Activated naive CD8-positive, alpha-beta T cell treated with anti-CD3 and anti-CD28 coated beads, Interleukin-2, amount 50 U/mL, for 24 hours (primary cell): ENCODE results near the gene PTPN6.

Source experiments
- ATAC-seq: fragments of 150-1000 bp; cut with Tn5 transposase; one replicate; pipeline ENCODE4 v1.10.0; 2021
- DNase-seq: peaks from one replicate; pipeline ENCODE4 v3.0.0; 2021
- H3K27ac Mint-ChIP-seq: one replicate; pipeline ENCODE4 v1.8.0; 2021; ENCODE audit warnings: mild to moderate bottlenecking, mixed read lengths
- H3K27me3 Mint-ChIP-seq: one replicate; pipeline ENCODE4 v1.8.0; 2021; ENCODE audit warnings: mixed read lengths
- H3K36me3 Mint-ChIP-seq: one replicate; pipeline ENCODE4 v1.8.0; 2021; ENCODE audit warnings: low read depth, mixed read lengths
- H3K4me1 Mint-ChIP-seq: one replicate; pipeline ENCODE4 v1.8.0; 2021; ENCODE audit warnings: mixed read lengths
- H3K4me3 Mint-ChIP-seq: one replicate; pipeline ENCODE4 v1.8.0; 2021; ENCODE audit warnings: mild to moderate bottlenecking, moderate library complexity, mixed read lengths
- H3K9me3 Mint-ChIP-seq: one replicate; pipeline ENCODE4 v1.8.0; 2021; ENCODE audit warnings: mixed read lengths

The PTPN6 gene

GRCh38 chr12:6962285-6963015 lies 11.3 kb downstream of the PTPN6 start:
- DNase-seq, result peak; percentile 26
- H3K4me3 Mint-ChIP-seq, result peak overlapping the region; percentile 93

DNA sequence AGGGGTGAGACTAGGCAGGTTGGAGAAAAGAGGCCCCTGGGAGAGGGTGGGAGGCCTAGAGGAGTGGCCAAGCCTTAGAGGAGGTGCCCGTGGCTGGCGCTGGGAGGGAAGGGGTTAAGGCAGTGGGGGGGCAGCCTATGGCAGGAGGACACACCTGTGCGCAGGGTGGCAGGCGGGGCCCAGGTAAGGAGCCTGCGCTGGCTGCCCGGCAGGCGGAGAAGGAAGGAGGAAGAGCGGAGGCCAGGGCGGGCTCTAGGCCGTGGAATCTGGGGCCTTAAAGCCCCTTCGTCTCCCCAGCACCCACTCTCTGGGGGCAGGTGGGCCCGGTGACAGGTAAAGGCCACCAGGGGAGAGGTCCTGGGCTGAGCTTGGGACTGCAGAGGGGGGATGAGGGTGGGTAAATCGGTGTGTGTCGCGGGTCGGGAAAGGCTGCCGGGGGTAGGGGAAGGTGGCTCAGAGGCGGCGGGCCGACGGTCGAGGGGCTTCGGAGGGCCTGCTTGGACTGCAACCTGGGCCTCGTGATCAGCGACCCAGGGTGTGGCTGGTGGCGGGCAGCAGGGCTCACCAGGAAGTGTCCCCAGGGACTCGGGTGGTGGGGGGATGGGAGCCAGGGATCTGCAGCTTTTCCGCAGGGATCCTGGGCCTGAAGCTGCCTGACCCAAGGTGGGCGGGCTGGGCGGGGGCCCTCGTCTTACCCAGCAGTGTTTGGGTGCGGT lies 12.0 kb downstream of the PTPN6 start:
- Mint-ChIP-seq H3K36me3 (peaks cover 61% of the 10 kb centered on the region), H3K27ac (peak overlapping the region; percentile 99), H3K4me1 (peaks cover 88% of the 10 kb centered on the region), H3K4me3 (no peak overlapping the region), H3K9me3 (no peaks in the 10 kb centered on the region), H3K27me3 (no peaks in the 10 kb centered on the region)
- DNase-seq (peak; percentile 20), ATAC-seq (no peak)

More at GRCh38 chr12:6962285-6963015, 11.3 kb downstream of the PTPN6 start:
- peaks cover 61% of the 10 kb centered on the region for H3K36me3 Mint-ChIP-seq
- H3K27ac Mint-ChIP-seq, result peak overlapping the region; percentile 99
- ATAC-seq, result no peak
- no peaks in the 10 kb centered on the region for H3K9me3 Mint-ChIP-seq
- no peaks in the 10 kb centered on the region for H3K27me3 Mint-ChIP-seq
- H3K4me1 Mint-ChIP-seq, result peaks cover 88% of the 10 kb centered on the region

GRCh38 chr12:6963791-6964413 lies 12.7 kb downstream of the PTPN6 start:
- ATAC-seq (no peak), DNase-seq (no peak)
- Mint-ChIP-seq H3K27ac (peak overlapping the region; percentile 90), H3K4me1 (peaks cover 88% of the 10 kb centered on the region), H3K36me3 (peaks cover 61% of the 10 kb centered on the region), H3K27me3 (no peaks in the 10 kb centered on the region), H3K9me3 (no peaks in the 10 kb centered on the region), H3K4me3 (no peak overlapping the region)

DNA sequence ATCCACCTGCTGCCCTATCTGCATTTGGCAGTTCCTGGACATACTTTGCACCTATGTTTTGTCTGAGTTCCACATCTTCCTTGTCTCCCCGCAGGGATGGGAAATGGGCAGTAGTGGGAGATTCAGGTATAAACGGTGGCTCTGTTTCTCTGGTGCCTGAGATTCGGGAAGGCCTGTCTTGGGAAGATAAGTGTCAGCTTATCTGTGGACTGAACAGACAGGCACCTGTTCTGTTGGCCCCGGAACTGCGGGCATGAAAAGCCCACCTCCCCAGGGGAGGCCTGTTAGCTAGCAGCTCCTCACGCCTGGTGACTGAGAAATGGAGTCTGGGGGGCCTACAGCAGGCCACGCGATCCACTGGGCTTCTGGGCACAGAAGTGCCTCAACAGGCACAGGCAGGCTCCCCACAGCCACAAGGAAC lies 13.5 kb downstream of the PTPN6 start:
- ATAC-seq (no peak), DNase-seq (no peak)
- Mint-ChIP-seq H3K36me3 (peaks cover 60% of the 10 kb centered on the region), H3K4me3 (no peak overlapping the region), H3K9me3 (no peaks in the 10 kb centered on the region), H3K27me3 (no peaks in the 10 kb centered on the region), H3K27ac (peak overlapping the region; percentile 90), H3K4me1 (peaks cover 87% of the 10 kb centered on the region)

GRCh38 chr12:6965026-6965661 lies 14.0 kb downstream of the PTPN6 start:
- H3K36me3 Mint-ChIP-seq, result peaks cover 64% of the 10 kb centered on the region
- DNase-seq (peak; percentile 93), ATAC-seq (peak; percentile 37)
- no peaks in the 10 kb centered on the region for H3K27me3 Mint-ChIP-seq
- H3K27ac Mint-ChIP-seq, result peak overlapping the region; percentile 90
- H3K4me1 Mint-ChIP-seq, result peaks cover 83% of the 10 kb centered on the region
- peak overlapping the region; percentile 36 for H3K4me3 Mint-ChIP-seq
- H3K9me3 Mint-ChIP-seq, result no peaks in the 10 kb centered on the region

DNA sequence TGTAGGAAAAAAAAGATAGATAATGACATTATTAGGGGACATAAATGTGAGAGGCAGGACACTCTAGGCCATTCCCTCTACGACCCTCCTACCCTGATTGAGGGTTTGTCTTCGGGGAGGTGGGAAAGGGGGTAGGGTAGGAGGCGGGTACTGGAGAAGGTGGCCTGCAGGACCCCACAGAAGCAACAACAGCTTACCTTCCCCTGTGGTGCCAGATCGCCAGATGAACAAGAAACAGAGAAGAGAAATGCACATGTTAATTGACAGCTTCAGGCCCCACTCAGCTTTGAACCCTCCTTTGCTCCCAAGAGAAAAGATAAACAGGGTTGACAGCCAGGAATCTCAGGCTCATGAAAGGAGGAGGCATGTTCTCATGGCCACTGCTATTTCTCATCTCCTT lies 14.6 kb downstream of the PTPN6 start:
- DNase-seq (no peak), ATAC-seq (no peak)
- Mint-ChIP-seq H3K4me1 (peaks cover 80% of the 10 kb centered on the region), H3K27me3 (no peaks in the 10 kb centered on the region), H3K9me3 (no peaks in the 10 kb centered on the region), H3K36me3 (peaks cover 59% of the 10 kb centered on the region), H3K4me3 (peak overlapping the region; percentile 36), H3K27ac (peak overlapping the region; percentile 90)

GRCh38 chr12:6966351-6966750 lies 15.2 kb downstream of the PTPN6 start:
- Mint-ChIP-seq H3K4me3 (peak overlapping the region; percentile 18), H3K27me3 (no peaks in the 10 kb centered on the region), H3K9me3 (no peaks in the 10 kb centered on the region), H3K36me3 (peaks cover 57% of the 10 kb centered on the region), H3K27ac (peak overlapping the region; percentile 90), H3K4me1 (peaks cover 76% of the 10 kb centered on the region)
- DNase-seq (no peak), ATAC-seq (no peak)

DNA sequence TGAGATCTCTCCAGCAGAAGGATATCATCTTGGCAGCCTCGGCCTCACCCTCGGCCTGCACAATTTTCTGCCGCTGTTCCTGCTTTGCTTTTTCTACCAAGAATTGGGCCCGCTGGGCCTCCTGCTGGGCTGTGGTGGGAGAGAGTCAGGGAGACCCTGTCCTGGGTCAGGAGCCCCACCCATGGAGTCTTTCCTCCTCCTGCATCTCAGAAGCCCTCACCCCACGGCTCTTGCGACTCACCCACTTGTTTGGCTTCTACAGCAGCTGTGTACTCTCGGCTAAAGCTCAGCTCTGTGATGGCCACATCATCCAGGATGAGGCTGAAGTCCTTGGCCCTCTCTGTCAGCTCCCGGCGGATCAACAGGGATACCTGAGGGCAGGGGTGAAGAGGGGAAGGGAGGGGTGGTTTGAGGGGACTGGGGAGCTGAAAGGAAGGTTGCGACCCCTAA lies 16.5 kb downstream of the PTPN6 start:
- peak overlapping the region; percentile 29 for H3K4me3 Mint-ChIP-seq
- peak overlapping the region; percentile 90 for H3K27ac Mint-ChIP-seq
- peaks cover 75% of the 10 kb centered on the region for H3K4me1 Mint-ChIP-seq
- DNase-seq (no peak), ATAC-seq (no peak)
- peaks cover 69% of the 10 kb centered on the region for H3K36me3 Mint-ChIP-seq
- no peaks in the 10 kb centered on the region for H3K27me3 Mint-ChIP-seq
- no peaks in the 10 kb centered on the region for H3K9me3 Mint-ChIP-seq

DNA sequence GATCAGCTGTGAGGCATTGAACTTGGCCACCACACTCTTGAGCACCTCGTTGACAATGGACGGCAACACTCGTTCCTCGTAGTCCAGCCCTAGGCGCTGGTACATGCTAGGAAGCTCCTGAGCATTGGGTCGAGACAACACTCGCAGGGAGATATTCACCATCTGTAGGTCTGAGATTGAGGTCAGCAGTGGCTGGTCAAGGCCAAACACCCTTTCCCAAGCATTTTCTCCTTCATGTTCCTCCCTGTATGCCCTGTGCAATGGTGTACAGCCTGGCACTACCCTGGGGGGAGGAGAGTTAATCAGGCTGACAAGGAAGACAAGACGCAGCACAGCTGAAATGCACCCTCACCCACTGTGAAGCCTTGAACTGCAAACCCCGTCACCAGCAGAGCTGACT lies 17.3 kb downstream of the PTPN6 start:
- Mint-ChIP-seq H3K27ac (peak overlapping the region; percentile 99), H3K4me3 (peak overlapping the region; percentile 98), H3K9me3 (no peaks in the 10 kb centered on the region), H3K36me3 (peaks cover 75% of the 10 kb centered on the region), H3K4me1 (peaks cover 81% of the 10 kb centered on the region), H3K27me3 (no peaks in the 10 kb centered on the region)
- DNase-seq, result no peak
- no peak for ATAC-seq

DNA sequence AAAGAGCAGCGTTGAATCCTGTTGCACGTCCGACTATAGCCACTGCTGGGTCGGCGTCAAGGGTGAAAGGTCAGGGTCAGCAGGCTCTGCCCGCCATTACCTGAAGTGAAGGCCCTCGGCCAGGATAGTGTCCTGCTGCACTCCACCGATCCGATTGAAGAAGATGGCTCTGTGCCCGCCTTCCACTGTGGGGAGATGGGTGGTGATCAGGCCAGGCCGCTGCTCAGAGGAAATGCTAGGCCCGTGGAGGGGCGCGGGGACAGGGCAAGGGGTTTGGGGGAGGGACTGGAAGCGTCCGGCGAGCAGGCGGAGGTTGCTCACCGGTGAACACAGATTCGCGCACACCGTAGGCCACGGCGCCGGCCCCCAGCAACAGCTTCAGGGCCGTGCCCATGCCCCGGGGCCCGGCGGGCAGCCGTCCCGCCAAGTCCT lies 19.0 kb downstream of the PTPN6 start:
- ATAC-seq (no peak), DNase-seq (no peak)
- Mint-ChIP-seq H3K4me1 (peaks cover 75% of the 10 kb centered on the region), H3K4me3 (peak overlapping the region; percentile 98), H3K27me3 (no peaks in the 10 kb centered on the region), H3K36me3 (peaks cover 76% of the 10 kb centered on the region), H3K27ac (peak overlapping the region; percentile 99), H3K9me3 (no peaks in the 10 kb centered on the region)

DNA sequence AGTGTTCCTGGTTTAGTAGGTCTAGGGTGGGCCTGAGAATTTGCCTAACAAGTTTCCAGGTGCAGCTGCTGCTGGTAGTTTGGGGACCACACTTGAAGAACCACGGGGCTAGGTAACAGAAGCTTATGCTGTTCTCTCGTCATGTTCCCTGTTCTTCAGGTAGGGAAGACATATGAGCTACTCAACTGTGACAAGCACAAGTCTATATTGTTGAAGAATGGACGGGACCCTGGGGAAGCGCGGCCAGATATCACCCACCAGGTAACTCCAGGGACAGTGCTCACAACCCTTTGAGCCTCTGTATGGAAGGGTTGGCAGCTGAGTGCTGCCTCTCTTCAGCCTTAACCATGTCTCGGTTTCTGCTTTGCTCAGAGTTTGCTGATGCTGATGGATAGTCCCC lies 23.0 kb downstream of the PTPN6 start:
- peak overlapping the region; percentile 99 for H3K27ac Mint-ChIP-seq
- no peaks in the 10 kb centered on the region for H3K27me3 Mint-ChIP-seq

DNA sequence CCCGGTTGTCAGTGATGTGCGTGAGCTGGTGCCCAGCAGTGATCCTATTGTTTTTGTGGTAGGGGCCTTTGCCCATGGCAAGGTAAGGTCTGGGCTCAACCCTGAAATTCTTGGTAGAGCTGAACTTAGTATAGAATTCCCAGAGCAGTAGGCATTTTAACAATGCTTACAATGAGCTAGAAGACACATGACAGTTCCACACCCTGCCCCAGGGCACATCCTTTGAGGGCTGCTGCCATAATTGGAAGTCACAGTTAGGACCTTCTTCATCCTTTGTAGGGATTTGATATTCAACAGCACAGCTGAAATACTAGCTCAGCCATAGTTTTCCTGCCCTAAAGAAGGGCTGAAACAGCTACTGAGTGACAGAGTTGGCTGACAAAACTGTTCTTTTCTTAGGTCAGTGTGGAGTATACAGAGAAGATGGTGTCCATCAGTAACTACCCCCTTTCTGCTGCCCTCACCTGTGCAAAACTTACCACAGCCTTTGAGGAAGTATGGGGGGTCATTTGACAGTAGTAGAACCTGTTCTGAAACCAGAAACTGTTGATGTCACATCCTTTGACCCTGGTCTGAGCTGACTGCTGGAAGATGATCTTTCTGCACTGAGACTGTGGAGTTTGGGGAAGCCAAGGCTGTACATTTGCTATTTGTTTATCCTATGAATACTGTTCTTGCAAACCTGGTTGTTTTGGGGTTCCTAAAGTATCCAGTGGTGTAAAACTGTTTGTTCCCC lies 24.3 kb downstream of the PTPN6 start:
- ATAC-seq (no peak), DNase-seq (no peak)
- Mint-ChIP-seq H3K9me3 (no peaks in the 10 kb centered on the region), H3K4me3 (no peak overlapping the region), H3K27me3 (no peaks in the 10 kb centered on the region), H3K4me1 (peaks cover 39% of the 10 kb centered on the region), H3K36me3 (peaks cover 61% of the 10 kb centered on the region), H3K27ac (peak overlapping the region; percentile 49)

More for the DNA sequence above, 23.0 kb downstream of the PTPN6 start:
- Mint-ChIP-seq H3K4me3 (no peak overlapping the region), H3K4me1 (peaks cover 43% of the 10 kb centered on the region), H3K9me3 (no peaks in the 10 kb centered on the region), H3K36me3 (peaks cover 67% of the 10 kb centered on the region)
- no peak for DNase-seq
- no peak for ATAC-seq

- ATAC-seq, result no peak
- Mint-ChIP-seq H3K4me3 (no peak overlapping the region), H3K27ac (peak overlapping the region; percentile 27)
Observed at GRCh38 chr12:6977653-6978052, 26.5 kb downstream of the PTPN6 start.

GRCh38 chr12:6978188-6978587 lies 27.0 kb downstream of the PTPN6 start:
- peak overlapping the region; percentile 35 for H3K27ac Mint-ChIP-seq
- H3K4me1 Mint-ChIP-seq, result peaks cover 18% of the 10 kb centered on the region
- no peaks in the 10 kb centered on the region for H3K27me3 Mint-ChIP-seq
- ATAC-seq (no peak), DNase-seq (no peak)
- no peak overlapping the region for H3K4me3 Mint-ChIP-seq
- peaks cover 53% of the 10 kb centered on the region for H3K36me3 Mint-ChIP-seq
- no peaks in the 10 kb centered on the region for H3K9me3 Mint-ChIP-seq

More at GRCh38 chr12:6977653-6978052, 26.5 kb downstream of the PTPN6 start:
- DNase-seq, result no peak
- Mint-ChIP-seq H3K4me1 (peaks cover 23% of the 10 kb centered on the region), H3K36me3 (peaks cover 54% of the 10 kb centered on the region), H3K27me3 (no peaks in the 10 kb centered on the region), H3K9me3 (no peaks in the 10 kb centered on the region)
